HG03135 (cell line): ENCODE measurements around the gene DPEP1.
A peak's percentile ranks its signal among the peaks of the same experiment; 100 is the strongest.

ENCODE experiments used
- ATAC-seq: cut with Tn5 transposase; IDR thresholded peaks from one replicate; pipeline ENCODE4 v1.9.1; 2021; ENCODE audit warnings: mild to moderate bottlenecking, moderate library complexity; ENCODE audit not compliant: unreplicated experiment

Gene DPEP1

GRCh38 chr16:89678258-89678657 is 64.8 kb downstream of the DPEP1 start:
- ATAC-seq: no peak

DNA sequence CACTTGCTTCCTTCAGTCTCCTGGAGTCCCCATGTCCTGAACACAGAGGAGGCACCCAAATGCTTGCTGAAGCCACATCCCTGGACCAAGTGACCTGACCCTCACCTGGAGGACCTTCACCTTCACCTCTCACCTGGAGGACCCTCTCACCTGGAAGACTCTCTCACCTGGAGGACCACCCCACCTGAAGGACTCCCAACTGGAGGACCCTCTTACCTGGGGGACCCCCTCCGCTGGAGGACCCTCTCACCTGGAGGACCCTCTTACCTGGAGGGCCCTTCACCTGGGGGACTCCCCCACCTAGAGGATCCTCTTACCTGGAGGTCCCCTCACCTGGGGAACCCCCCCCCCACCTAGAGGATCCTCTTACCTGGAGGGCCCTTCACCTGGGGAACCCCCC is 72.5 kb downstream of the DPEP1 start:
- ATAC-seq: no peak

DNA sequence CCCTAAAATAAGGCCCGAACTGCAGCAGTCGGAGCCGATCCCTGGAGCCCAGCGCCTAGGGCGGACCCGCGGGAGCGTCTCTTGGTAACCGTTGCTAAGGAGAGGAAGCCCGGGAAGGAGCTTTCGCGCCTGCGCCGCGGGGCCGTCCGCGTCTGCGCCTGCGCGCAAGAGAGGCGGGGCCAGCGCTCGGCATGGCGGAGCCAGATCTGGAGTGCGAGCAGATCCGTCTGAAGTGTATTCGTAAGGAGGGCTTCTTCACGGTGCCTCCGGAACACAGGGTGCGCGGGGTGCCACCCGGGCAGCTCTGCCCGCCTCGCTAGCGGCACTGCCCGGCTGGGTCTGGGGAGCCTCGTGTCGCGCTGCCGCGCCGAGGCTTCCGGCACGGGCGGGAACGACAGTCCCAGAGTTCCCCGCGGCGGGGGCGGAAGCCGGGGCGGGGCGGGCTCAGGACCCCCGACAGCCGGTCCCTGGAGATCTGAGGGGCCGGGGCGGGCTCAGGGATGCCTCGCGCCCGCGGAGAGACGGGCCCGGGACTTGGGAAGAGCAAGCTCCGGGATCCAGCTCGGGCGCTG is 73.2 kb downstream of the DPEP1 start, which contains the start of gene CDK10:
Gene CDK10 (plus strand): TSS at position 170 of the 572 bp plus-strand sequence. CDS start 22 bp downstream, at position 192.
- ATAC-seq: peak; percentile 73

GRCh38 chr16:89687092-89687940 is 73.9 kb downstream of the DPEP1 start:
- peak; percentile 41 for ATAC-seq
